ENCODE data around the gene KIF21B. TPM values are rescaled to one million over a fixed set of nuclear protein-coding genes. Genes with fewer than 3 reads are reported as not detected.

Gene KIF21B
- total RNA-seq, 1 experiment from 2014 or later: 0.14 TPM

- in situ Hi-C loops (cut with HindIII; ENCODE audit: low pct_unique_long_range_greater_than_20kb, low sequenced_read_pairs): no loop called here
- DNase-seq (ENCODE audit: low read depth): no peak
Observed at GRCh38 chr1:201007481-201007880, 16.0 kb downstream of the KIF21B start.

- DNase-seq (ENCODE audit: low read depth): no peak
- in situ Hi-C loops (cut with HindIII; ENCODE audit: low pct_unique_long_range_greater_than_20kb, low sequenced_read_pairs): no loop called here
Observed at GRCh38 chr1:201006450-201006849, 17.1 kb downstream of the KIF21B start.

- DNase-seq (ENCODE audit: low read depth): no peak
- in situ Hi-C loops (cut with HindIII; ENCODE audit: low pct_unique_long_range_greater_than_20kb, low sequenced_read_pairs): no loop called here
Observed at GRCh38 chr1:201004732-201005131, 18.8 kb downstream of the KIF21B start.

GRCh38 chr1:201004154-201004553 is 19.4 kb downstream of the KIF21B start:
- in situ Hi-C loops (cut with HindIII; ENCODE audit: low pct_unique_long_range_greater_than_20kb, low sequenced_read_pairs): no loop called here
- DNase-seq (ENCODE audit: low read depth): no peak

- no peak for DNase-seq (ENCODE audit: low read depth)
- in situ Hi-C loops (cut with HindIII; ENCODE audit: low pct_unique_long_range_greater_than_20kb, low sequenced_read_pairs): no loop called here
Observed at GRCh38 chr1:201002510-201002909, 21.0 kb downstream of the KIF21B start.

- no peak for DNase-seq (ENCODE audit: low read depth)
- in situ Hi-C loops (cut with HindIII; ENCODE audit: low pct_unique_long_range_greater_than_20kb, low sequenced_read_pairs): no loop called here
Observed at GRCh38 chr1:201001962-201002361, 21.6 kb downstream of the KIF21B start.

- in situ Hi-C loops (cut with HindIII; ENCODE audit: low pct_unique_long_range_greater_than_20kb, low sequenced_read_pairs): no loop called here
- DNase-seq (ENCODE audit: low read depth): no peak
Observed at GRCh38 chr1:201000391-201000790, 23.1 kb downstream of the KIF21B start.

- in situ Hi-C loops (cut with HindIII; ENCODE audit: low pct_unique_long_range_greater_than_20kb, low sequenced_read_pairs): no loop called here
- DNase-seq (ENCODE audit: low read depth): no peak
Observed at GRCh38 chr1:200999667-201000066, 23.8 kb downstream of the KIF21B start.

GRCh38 chr1:200998323-200998722 is 25.2 kb downstream of the KIF21B start:
- in situ Hi-C loops (cut with HindIII; ENCODE audit: low pct_unique_long_range_greater_than_20kb, low sequenced_read_pairs): no loop called here
- DNase-seq (ENCODE audit: low read depth): no peak

GRCh38 chr1:200992382-200993048 is 31.0 kb downstream of the KIF21B start:
- in situ Hi-C loops (cut with HindIII; ENCODE audit: low pct_unique_long_range_greater_than_20kb, low sequenced_read_pairs): no loop called here
- no peak for DNase-seq (ENCODE audit: low read depth)

GRCh38 chr1:200991097-200991614 is 32.4 kb downstream of the KIF21B start:
- in situ Hi-C loops (cut with HindIII; ENCODE audit: low pct_unique_long_range_greater_than_20kb, low sequenced_read_pairs): no loop called here

GRCh38 chr1:200990114-200990513 is 33.4 kb downstream of the KIF21B start:
- in situ Hi-C loops (cut with HindIII; ENCODE audit: low pct_unique_long_range_greater_than_20kb, low sequenced_read_pairs): no loop called here

More at GRCh38 chr1:200991097-200991614, 32.4 kb downstream of the KIF21B start:
- DNase-seq (ENCODE audit: low read depth): no peak

GRCh38 chr1:200989337-200989736 is 34.2 kb downstream of the KIF21B start:
- in situ Hi-C loops (cut with HindIII; ENCODE audit: low pct_unique_long_range_greater_than_20kb, low sequenced_read_pairs): no loop called here
- DNase-seq (ENCODE audit: low read depth): no peak

More at GRCh38 chr1:200990114-200990513, 33.4 kb downstream of the KIF21B start:
- DNase-seq (ENCODE audit: low read depth): no peak

- no peak for DNase-seq (ENCODE audit: low read depth)
- in situ Hi-C loops (cut with HindIII; ENCODE audit: low pct_unique_long_range_greater_than_20kb, low sequenced_read_pairs): no loop called here
Observed at GRCh38 chr1:200988693-200989092, 34.8 kb downstream of the KIF21B start.

- DNase-seq (ENCODE audit: low read depth): no peak
- in situ Hi-C loops (cut with HindIII; ENCODE audit: low pct_unique_long_range_greater_than_20kb, low sequenced_read_pairs): no loop called here
Observed at GRCh38 chr1:200985481-200985880, 38.0 kb downstream of the KIF21B start.

- no peak for DNase-seq (ENCODE audit: low read depth)
- in situ Hi-C loops (cut with HindIII; ENCODE audit: low pct_unique_long_range_greater_than_20kb, low sequenced_read_pairs): no loop called here
Observed at GRCh38 chr1:200983035-200983561, 40.4 kb downstream of the KIF21B start.

GRCh38 chr1:200982071-200982945 is 41.2 kb downstream of the KIF21B start:
- DNase-seq (ENCODE audit: low read depth): no peak
- in situ Hi-C loops (cut with HindIII; ENCODE audit: low pct_unique_long_range_greater_than_20kb, low sequenced_read_pairs): no loop called here

GRCh38 chr1:200981278-200981677 is 42.2 kb downstream of the KIF21B start:
- no peak for DNase-seq (ENCODE audit: low read depth)
- in situ Hi-C loops (cut with HindIII; ENCODE audit: low pct_unique_long_range_greater_than_20kb, low sequenced_read_pairs): no loop called here

GRCh38 chr1:200980873-200981272 is 42.6 kb downstream of the KIF21B start:
- DNase-seq (ENCODE audit: low read depth): no peak
- in situ Hi-C loops (cut with HindIII; ENCODE audit: low pct_unique_long_range_greater_than_20kb, low sequenced_read_pairs): no loop called here

Measured in Caki2 (cell line).